Measurements from ENCODE around the gene PHF12.

- no peak for TF ChIP-seq CTCF (IDR thresholded peaks at IDR 0.05; ENCODE audit: low read depth, low read length, poor library complexity, severe bottlenecking)
- no peak for TF ChIP-seq EZH2phosphoT487 (IDR thresholded peaks at IDR 0.05; ENCODE audit: borderline replicate concordance, low read length)
These were observed 1.1 kb downstream of the PHF12 start for GRCh38 chr17:28950017-28950751.
